ENCODE data around the gene TSPAN18.

Gene TSPAN18

DNA sequence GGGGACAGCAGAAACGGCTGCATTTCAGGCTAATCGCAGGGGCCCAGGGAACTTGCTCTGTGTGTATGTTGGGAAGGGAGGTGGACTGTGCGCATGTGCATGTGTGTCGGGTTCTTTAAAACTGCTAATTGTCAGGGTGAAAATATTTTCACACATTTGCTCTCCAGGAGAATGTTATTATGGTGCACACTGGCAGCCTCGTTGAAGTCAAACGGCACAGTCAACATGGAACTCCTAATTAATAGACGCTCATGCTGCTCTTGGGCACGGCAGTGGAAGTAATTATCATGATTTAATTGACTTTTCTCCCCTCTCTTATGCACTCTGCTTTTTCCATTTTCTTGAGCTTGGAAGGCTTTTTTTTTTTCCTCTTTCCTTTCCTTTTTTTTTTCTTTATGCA lies 92.6 kb downstream of the TSPAN18 start:
- H3K27me3 ChIP-seq (replicated peaks) = peaks cover 6% of the 10 kb centered on the region
- no peaks in the 10 kb centered on the region for H3K36me3 ChIP-seq (replicated peaks)
- no peak overlapping the region for H3K4me3 ChIP-seq (ENCODE audit: low read depth, low read length)
- in situ Hi-C loops (cut with HindIII; ENCODE audit: low pct_ligation_motif_present, low sequenced_read_pairs) = no loop called here
- no peak for DNase-seq
- no peak overlapping the region for H3K27ac ChIP-seq
- TF ChIP-seq, protein P1, sequence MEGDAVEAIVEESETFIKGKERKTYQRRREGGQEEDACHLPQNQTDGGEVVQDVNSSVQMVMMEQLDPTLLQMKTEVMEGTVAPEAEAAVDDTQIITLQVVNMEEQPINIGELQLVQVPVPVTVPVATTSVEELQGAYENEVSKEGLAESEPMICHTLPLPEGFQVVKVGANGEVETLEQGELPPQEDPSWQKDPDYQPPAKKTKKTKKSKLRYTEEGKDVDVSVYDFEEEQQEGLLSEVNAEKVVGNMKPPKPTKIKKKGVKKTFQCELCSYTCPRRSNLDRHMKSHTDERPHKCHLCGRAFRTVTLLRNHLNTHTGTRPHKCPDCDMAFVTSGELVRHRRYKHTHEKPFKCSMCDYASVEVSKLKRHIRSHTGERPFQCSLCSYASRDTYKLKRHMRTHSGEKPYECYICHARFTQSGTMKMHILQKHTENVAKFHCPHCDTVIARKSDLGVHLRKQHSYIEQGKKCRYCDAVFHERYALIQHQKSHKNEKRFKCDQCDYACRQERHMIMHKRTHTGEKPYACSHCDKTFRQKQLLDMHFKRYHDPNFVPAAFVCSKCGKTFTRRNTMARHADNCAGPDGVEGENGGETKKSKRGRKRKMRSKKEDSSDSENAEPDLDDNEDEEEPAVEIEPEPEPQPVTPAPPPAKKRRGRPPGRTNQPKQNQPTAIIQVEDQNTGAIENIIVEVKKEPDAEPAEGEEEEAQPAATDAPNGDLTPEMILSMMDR (IDR thresholded peaks at IDR 0.05; ENCODE audit: low read depth, low read length, missing control alignments) = no peak

- no peak overlapping the region for H3K27ac ChIP-seq
- in situ Hi-C loops (cut with HindIII; ENCODE audit: low pct_ligation_motif_present, low sequenced_read_pairs) = no loop called here
- no peaks in the 10 kb centered on the region for H3K36me3 ChIP-seq (replicated peaks)
- no peak for DNase-seq
- no peak overlapping the region for H3K4me3 ChIP-seq (ENCODE audit: low read depth, low read length)
- TF ChIP-seq, protein P1 (IDR thresholded peaks at IDR 0.05; ENCODE audit: low read depth, low read length, missing control alignments) = no peak
- peaks cover 6% of the 10 kb centered on the region for H3K27me3 ChIP-seq (replicated peaks)
These were observed 95.6 kb downstream of the TSPAN18 start for GRCh38 chr11:44822369-44822768.

GRCh38 chr11:44823006-44823405 lies 96.2 kb downstream of the TSPAN18 start:
- no peak for DNase-seq
- TF ChIP-seq, protein P1 (IDR thresholded peaks at IDR 0.05; ENCODE audit: low read depth, low read length, missing control alignments) = peak; percentile 55
- no peak overlapping the region for H3K27ac ChIP-seq
- no peaks in the 10 kb centered on the region for H3K36me3 ChIP-seq (replicated peaks)
- in situ Hi-C loops (cut with HindIII; ENCODE audit: low pct_ligation_motif_present, low sequenced_read_pairs) = no loop called here
- H3K4me3 ChIP-seq (ENCODE audit: low read depth, low read length) = no peak overlapping the region
- peaks cover 6% of the 10 kb centered on the region for H3K27me3 ChIP-seq (replicated peaks)

GRCh38 chr11:44823868-44824267 lies 97.1 kb downstream of the TSPAN18 start:
- DNase-seq = no peak
- Histone ChIP-seq H3K27me3 (replicated peaks) (peaks cover 6% of the 10 kb centered on the region), H3K4me3 (ENCODE audit: low read depth, low read length) (no peak overlapping the region), H3K36me3 (replicated peaks) (no peaks in the 10 kb centered on the region), H3K27ac (no peak overlapping the region)
- TF ChIP-seq, protein P1 (IDR thresholded peaks at IDR 0.05; ENCODE audit: low read depth, low read length, missing control alignments) = no peak
- in situ Hi-C loops (cut with HindIII; ENCODE audit: low pct_ligation_motif_present, low sequenced_read_pairs) = no loop called here

DNA sequence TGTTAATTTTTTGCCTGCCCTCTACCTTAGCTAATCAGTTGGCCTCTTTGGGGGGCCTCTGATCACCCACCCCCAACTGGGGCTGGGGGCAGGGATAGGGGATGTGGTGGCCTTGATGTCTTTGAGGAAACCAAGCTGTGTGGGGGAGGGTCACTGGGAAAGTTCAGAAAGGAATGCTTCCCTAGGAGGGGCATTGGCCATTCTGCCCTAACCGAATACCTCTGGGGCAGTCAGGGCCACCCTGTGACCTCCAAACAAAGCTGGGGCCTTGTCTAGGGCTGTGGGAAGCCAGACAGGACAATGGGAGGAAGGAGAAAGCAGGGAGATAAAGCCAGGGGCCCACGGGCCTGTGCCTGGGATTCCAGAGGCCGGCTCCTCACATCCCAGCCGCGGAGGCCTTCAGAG lies 97.5 kb downstream of the TSPAN18 start:
- no peak for DNase-seq

More for the DNA sequence above, 97.5 kb downstream of the TSPAN18 start:
- TF ChIP-seq, protein P1 (IDR thresholded peaks at IDR 0.05; ENCODE audit: low read depth, low read length, missing control alignments) = no peak
- no peak overlapping the region for H3K27ac ChIP-seq
- no peaks in the 10 kb centered on the region for H3K36me3 ChIP-seq (replicated peaks)
- peaks cover 6% of the 10 kb centered on the region for H3K27me3 ChIP-seq (replicated peaks)
- in situ Hi-C loops (cut with HindIII; ENCODE audit: low pct_ligation_motif_present, low sequenced_read_pairs) = no loop called here
- H3K4me3 ChIP-seq (ENCODE audit: low read depth, low read length) = no peak overlapping the region

Measured in brain microvascular endothelial cell (primary cell).